Esophagus squamous epithelium (tissue), 4 donors: ENCODE measurements around the gene KIF2C.

Experiments
- POLR2A ChIP-seq, 4 donors: fragments of 450-650 bp; IDR thresholded peaks; one replicate each; pipeline ENCODE4 v1.6.1; 2017; ENCODE audit warnings: antibody characterized with exemption in 4 of 4, mild to moderate bottlenecking in 4 of 4, moderate library complexity in 3 of 4
- TF ChIP-seq, protein P1 (sequence below), 6 experiments: fragments of 450-650 bp in 4 of 6; fragments of 200-600 bp in 2 of 6; sonication (generic) in 2 of 6; IDR thresholded peaks; one replicate each; pipeline ENCODE4 v1.5.1; 2016 to 2019; ENCODE audit warnings: antibody characterized with exemption in 6 of 6, mild to moderate bottlenecking in 4 of 6, moderate library complexity in 4 of 6

DNA sequence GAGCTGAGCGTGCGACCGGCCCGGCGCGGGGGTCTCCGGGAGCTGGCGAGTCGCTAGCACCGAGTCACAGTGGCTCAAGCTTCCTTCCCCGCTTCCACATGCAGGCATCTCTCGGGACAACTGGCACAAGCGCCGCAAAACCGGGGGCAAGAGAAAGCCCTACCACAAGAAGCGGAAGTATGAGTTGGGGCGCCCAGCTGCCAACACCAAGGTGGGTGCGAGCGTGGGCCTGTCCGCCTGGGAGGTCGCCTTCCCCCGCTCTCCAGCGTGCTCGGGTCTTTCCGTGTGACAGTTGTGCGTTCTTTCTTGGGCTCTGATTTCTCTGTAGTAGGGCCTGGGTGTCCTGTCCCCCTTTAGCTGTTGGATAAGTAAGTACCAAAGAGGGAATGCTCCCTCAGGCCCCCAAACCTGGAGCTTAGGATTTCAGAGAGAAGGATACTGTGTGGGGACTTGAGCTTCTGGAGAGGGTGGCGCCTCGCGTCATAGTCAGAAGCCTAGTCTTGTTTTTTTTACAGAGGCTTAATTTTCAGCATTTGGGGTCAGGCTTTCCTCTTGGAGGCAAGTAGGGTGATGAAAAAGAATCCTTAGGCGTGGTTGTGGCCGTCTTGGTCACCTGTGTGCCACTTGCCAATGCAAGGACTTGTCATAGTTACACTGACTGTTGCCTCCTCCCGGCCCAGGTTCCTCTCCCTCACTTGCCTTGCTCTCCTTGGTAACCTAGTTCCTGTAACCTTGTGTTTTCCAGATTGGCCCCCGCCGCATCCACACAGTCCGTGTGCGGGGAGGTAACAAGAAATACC is 36.5 kb downstream of the KIF2C start:
- TF ChIP-seq, protein P1, sequence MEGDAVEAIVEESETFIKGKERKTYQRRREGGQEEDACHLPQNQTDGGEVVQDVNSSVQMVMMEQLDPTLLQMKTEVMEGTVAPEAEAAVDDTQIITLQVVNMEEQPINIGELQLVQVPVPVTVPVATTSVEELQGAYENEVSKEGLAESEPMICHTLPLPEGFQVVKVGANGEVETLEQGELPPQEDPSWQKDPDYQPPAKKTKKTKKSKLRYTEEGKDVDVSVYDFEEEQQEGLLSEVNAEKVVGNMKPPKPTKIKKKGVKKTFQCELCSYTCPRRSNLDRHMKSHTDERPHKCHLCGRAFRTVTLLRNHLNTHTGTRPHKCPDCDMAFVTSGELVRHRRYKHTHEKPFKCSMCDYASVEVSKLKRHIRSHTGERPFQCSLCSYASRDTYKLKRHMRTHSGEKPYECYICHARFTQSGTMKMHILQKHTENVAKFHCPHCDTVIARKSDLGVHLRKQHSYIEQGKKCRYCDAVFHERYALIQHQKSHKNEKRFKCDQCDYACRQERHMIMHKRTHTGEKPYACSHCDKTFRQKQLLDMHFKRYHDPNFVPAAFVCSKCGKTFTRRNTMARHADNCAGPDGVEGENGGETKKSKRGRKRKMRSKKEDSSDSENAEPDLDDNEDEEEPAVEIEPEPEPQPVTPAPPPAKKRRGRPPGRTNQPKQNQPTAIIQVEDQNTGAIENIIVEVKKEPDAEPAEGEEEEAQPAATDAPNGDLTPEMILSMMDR (IDR thresholded peaks at IDR 0.05) = no peak
- no peak for TF ChIP-seq POLR2A (IDR thresholded peaks at IDR 0.05)
